Testis (tissue), 3 donors: Measurements from ENCODE around the gene DNAJB7. TPM values are rescaled to one million over a fixed set of nuclear protein-coding genes. Genes with fewer than 3 reads are reported as not detected.

Source experiments
- DNase-seq: peaks from one replicate; pipeline ENCODE4 v3.0.0-alpha.2; 2019
- H3K27ac ChIP-seq, 2 donors: fragments of 200-600 bp; sonication (generic); one replicate each; pipeline ENCODE4 v1.5.1; 2019
- H3K27me3 ChIP-seq: fragments of 200-600 bp; sonication (generic); one replicate; pipeline ENCODE4 v1.5.1; 2019
- H3K36me3 ChIP-seq: fragments of 200-600 bp; sonication (generic); one replicate; pipeline ENCODE4 v1.5.1; 2017; ENCODE audit warnings: low read depth; ENCODE audit errors: missing control alignments
- H3K4me1 ChIP-seq: fragments of 200-600 bp; sonication (generic); one replicate; pipeline ENCODE4 v1.5.1; 2019
- H3K4me3 ChIP-seq, 2 donors: fragments of 200-600 bp; sonication (generic); one replicate each; pipeline ENCODE4 v1.5.1; 2017 to 2019
- H3K9me3 ChIP-seq: fragments of 200-600 bp; sonication (generic); one replicate; pipeline ENCODE4 v1.5.1; 2017
- POLR2A ChIP-seq: fragments of 450-650 bp; IDR thresholded peaks from one replicate; pipeline ENCODE4 v1.6.1; 2017; ENCODE audit warnings: antibody characterized with exemption, mild to moderate bottlenecking, moderate library complexity
- WGBS, 2 donors: methylation state at CpG; one replicate each; pipeline ENCODE4 v1.1.5; 2018; 5-methylcytosine and 5-hydroxymethylcytosine counted together
- intact Hi-C: fragments of 100-400 bp; cut with DNase I; formaldehyde crosslinking; loops from one replicate; pipeline ENCODE4 v1.15.1; 2023; ENCODE audit warnings: low total_unique reads
- polyA plus RNA-seq: library from polyadenylated mRNA; stranded (reverse); fragments of 350-450 nt; fragmentation: Illumina TruSeq; extraction: RNeasy Lipid Tissue Mini Kit (QIAGEN cat#74804); gene quantifications from one replicate; pipeline ENCODE4 v1.2.3, GENCODE V29; 2014; ENCODE audit warnings: low read depth, low replicate concordance; ENCODE audit not compliant: insufficient read depth
- total RNA-seq, 2 donors: library from RNA; depleted of rRNA; stranded (reverse); fragments of >200 nt; gene quantifications; one replicate each; pipeline ENCODE4 v1.2.3, GENCODE V29; 2016
- TF ChIP-seq, protein P1 (sequence below), 3 experiments: fragments of 450-650 bp in 2 of 3; fragments of 200-600 bp in 1 of 3; sonication (generic) in 1 of 3; IDR thresholded peaks; one replicate each; pipeline ENCODE4 v1.5.1; 2016 to 2019; ENCODE audit warnings: antibody characterized with exemption in 3 of 3, mild to moderate bottlenecking in 2 of 3, moderate library complexity in 1 of 3

The DNAJB7 gene
- total and polyA plus RNA-seq, 3 donors from 2014 or later = 3.3 to 9.5 (median 3.8) TPM

DNA sequence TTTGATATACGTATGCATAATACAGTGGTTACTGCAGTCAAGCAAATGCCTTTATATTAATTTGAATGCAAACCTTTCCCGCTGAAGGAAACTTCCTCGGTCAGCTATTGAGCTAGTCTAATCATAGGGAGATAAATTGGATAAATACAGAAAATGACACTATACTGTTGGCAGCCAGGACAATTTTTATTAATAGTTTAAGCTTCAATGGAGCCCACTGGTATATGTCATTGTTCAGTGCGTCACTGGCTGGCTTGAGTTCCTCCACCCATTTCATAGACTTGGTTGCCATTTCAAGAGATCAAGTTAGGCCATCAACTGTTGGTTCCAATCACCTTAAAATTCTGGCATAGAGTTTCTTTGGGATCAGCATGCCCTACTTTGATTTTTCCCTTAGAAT, 32.5 kb upstream of the DNAJB7 start:
- Histone ChIP-seq H3K4me1 (no peaks in the 10 kb centered on the region), H3K9me3 (no peaks in the 10 kb centered on the region), H3K36me3 (no peaks in the 10 kb centered on the region), H3K27ac (no peak overlapping the region), H3K27me3 (no peaks in the 10 kb centered on the region), H3K4me3 (no peak overlapping the region)
- intact Hi-C loops = no loop called here
- no peak for DNase-seq
- TF ChIP-seq POLR2A = no peak
- TF ChIP-seq, protein P1, sequence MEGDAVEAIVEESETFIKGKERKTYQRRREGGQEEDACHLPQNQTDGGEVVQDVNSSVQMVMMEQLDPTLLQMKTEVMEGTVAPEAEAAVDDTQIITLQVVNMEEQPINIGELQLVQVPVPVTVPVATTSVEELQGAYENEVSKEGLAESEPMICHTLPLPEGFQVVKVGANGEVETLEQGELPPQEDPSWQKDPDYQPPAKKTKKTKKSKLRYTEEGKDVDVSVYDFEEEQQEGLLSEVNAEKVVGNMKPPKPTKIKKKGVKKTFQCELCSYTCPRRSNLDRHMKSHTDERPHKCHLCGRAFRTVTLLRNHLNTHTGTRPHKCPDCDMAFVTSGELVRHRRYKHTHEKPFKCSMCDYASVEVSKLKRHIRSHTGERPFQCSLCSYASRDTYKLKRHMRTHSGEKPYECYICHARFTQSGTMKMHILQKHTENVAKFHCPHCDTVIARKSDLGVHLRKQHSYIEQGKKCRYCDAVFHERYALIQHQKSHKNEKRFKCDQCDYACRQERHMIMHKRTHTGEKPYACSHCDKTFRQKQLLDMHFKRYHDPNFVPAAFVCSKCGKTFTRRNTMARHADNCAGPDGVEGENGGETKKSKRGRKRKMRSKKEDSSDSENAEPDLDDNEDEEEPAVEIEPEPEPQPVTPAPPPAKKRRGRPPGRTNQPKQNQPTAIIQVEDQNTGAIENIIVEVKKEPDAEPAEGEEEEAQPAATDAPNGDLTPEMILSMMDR (IDR thresholded peaks at IDR 0.05) = no peak
- 92 to 96% methylated on average over 4 of the region's 4 CpGs for WGBS, 2 donors

DNA sequence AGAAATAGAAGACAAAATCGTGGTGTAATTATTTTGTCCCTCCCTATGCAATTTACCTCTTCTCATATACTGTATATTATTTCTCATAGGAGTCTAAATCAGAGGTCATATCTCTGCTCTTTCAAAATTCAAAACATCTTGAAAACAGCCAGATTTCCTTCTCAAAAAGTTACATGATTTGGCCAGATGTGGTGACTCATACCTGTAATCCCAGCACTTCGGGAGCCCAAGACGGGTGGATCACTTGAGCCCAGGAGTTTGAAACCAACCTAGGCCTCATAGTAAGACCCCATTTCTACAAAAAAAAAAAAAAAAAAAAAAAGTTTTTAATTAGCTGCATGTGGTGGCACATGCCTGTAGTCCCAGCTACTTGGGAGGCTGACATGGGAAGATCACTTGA, 29.0 kb upstream of the DNAJB7 start:
- 90 to 92% methylated on average over 3 of the region's 3 CpGs for WGBS, 2 donors
- Histone ChIP-seq H3K36me3 (no peaks in the 10 kb centered on the region), H3K4me3 (no peak overlapping the region), H3K27me3 (no peaks in the 10 kb centered on the region), H3K9me3 (no peaks in the 10 kb centered on the region), H3K27ac (no peak overlapping the region), H3K4me1 (no peaks in the 10 kb centered on the region)
- no peak for DNase-seq
- TF ChIP-seq POLR2A = no peak
- TF ChIP-seq, protein P1 (IDR thresholded peaks at IDR 0.05) = no peak
- intact Hi-C loops = no loop called here

DNA sequence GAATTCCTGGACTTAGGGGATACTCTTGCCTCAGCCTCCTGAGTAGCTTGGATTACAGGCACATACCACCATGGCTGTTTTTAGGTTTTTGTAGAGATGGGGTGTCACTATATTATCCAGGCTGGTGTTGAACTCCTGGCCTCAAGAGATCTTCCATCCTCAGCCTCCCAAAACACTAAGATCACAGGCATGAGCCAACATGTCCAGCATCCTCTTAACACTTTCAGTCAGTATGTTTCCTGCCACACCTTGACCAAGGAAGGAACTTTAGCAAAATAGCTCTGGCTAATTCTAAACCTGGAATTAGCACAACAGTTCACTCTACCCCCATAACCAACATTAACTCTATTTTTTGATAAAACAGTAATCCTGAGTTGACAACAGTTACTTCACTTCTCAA, 27.2 kb upstream of the DNAJB7 start:
- Histone ChIP-seq H3K9me3 (no peaks in the 10 kb centered on the region), H3K27ac (no peak overlapping the region), H3K27me3 (no peaks in the 10 kb centered on the region), H3K4me1 (no peaks in the 10 kb centered on the region), H3K36me3 (no peaks in the 10 kb centered on the region), H3K4me3 (no peak overlapping the region)
- intact Hi-C loops = no loop called here
- no peak for DNase-seq
- no peak for TF ChIP-seq POLR2A
- TF ChIP-seq, protein P1 (IDR thresholded peaks at IDR 0.05) = no peak

DNA sequence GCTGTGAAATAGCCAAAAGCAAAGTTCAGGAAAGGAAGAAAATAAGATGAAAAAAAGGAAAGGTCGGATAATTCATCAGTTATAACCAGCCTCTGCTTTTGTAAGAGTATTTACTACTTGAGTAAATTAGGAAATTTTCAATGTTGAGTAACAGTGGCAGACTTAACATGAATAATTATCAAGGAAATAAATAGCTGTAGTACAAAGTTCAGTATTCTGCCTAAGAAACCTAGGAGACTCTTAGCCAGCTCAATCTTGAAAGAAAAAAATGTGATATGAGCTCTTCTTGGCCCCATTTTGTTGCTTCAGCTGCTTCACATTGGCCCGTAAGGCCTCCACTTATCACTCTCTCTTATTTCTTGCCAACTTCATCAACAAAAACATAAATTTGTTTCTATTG, 17.0 kb upstream of the DNAJB7 start:
- Histone ChIP-seq H3K4me3 (no peak overlapping the region), H3K4me1 (no peaks in the 10 kb centered on the region), H3K36me3 (no peaks in the 10 kb centered on the region), H3K27me3 (no peaks in the 10 kb centered on the region), H3K27ac (no peak overlapping the region), H3K9me3 (no peaks in the 10 kb centered on the region)
- intact Hi-C loops = no loop called here
- DNase-seq = no peak
- WGBS, 2 donors = 86 to 89% methylated on average over 2 of the region's 2 CpGs
- TF ChIP-seq POLR2A = no peak
- TF ChIP-seq, protein P1 (IDR thresholded peaks at IDR 0.05) = no peak

DNA sequence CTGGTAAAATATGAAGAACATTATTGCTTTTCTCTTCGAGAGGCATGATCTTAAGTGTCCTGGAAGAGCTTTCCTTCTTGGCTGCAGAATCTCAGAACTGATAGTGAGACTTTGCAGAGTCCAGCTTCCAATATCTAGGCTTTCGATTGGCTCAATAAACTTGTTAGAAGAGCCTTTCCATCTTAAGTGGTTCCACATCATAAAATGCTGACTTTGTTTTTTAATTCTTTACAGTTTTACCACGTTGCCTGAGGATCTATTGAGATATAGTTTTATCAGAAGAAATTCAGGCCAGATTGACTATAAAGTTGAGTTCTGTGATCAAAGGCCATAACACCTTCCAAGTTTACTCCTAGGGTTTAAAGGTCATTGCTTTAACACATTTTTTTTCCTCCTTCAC, 15.6 kb upstream of the DNAJB7 start:
- WGBS, 2 donors = 68 to 72% methylated on average over 3 of the region's 3 CpGs
- no peaks in the 10 kb centered on the region for H3K27me3 ChIP-seq
- no peak for DNase-seq
- H3K27ac ChIP-seq = no peak overlapping the region
- intact Hi-C loops = no loop called here
- no peaks in the 10 kb centered on the region for H3K4me1 ChIP-seq
- no peaks in the 10 kb centered on the region for H3K9me3 ChIP-seq
- no peak overlapping the region for H3K4me3 ChIP-seq
- no peaks in the 10 kb centered on the region for H3K36me3 ChIP-seq
- TF ChIP-seq POLR2A = no peak
- TF ChIP-seq, protein P1 (IDR thresholded peaks at IDR 0.05) = no peak
